ENCODE data around the gene ADGRV1.
"Not testable (repeated sequence)": the region's sequence is repeated elsewhere in the genome, so short reads cannot be mapped to it uniquely, and the experiment has no call there.

The ADGRV1 gene

DNA sequence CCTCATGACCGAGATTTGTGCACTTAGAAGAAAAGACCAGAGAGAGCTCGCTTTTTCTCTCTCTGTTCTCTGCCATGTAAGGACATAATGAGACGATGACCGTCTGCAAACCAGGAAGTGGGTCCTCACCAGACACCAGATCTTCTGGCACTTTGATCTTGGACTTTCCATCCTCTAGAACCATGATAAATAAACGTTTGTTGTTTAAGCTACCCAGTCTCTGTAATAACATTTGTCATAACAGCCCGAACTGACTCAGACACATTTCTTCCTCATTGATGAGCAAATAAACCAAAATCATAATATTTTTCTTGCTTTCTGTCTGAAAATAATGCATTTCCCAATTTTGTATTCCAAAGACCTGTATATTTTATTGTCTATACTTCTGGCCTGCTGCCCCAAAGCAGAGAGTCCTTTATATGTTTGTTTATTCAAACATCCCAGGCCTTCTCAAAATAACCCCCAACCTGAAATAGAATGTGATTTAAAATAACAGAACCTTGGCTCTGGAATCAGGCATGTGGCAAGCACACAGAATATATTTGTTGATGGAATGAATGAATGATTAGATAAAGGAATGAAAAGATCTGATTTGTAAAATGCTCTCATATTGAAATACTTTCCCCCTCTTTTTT is 396.5 kb downstream of the ADGRV1 start:
- no peak for DNase-seq

DNA sequence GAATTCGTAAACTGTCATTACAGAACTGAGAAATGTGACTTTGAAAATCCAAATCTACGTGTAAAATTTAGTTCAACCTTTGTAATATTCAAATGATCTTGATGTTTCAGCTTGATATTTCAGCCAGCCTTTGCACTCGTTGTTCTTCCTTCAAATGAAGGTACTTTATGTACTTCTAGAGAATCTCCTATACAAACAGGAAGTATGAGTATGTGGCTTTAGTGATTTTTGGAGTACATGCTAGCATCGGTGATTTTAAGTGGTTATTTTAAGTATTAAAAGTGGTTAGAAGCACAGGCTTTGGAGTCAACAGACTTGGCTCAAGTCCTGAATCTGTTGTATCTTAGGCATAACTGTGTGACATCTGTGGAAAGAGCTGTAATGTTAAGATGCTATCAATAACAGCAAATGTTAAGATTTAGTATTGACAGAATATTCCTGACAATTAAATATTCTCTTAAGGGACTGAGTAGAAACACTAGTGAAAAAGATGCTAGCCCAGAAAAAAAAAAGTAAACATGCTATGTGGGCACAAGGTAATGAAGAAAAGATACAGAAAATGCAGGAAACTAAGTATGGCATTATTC is 398.0 kb downstream of the ADGRV1 start:
- no peak for DNase-seq

DNA sequence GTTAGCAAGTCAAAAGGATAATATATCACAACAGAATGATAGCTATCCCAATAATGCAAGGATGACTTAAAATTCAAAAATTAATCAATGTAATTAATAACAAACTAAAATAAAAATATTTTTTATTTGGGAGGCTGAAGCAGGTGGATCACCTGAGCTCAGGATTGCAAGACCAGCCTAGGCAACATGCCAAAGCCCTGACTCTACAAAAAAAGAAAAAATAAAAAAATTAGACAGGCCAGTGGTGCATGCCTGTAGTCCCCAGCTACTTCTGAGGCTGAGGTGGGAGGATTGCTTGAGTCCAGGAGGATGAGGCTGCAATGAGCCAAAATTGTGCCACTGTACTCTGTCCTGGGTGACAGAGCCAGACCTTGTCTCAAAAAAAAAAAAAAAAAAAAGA is 399.3 kb downstream of the ADGRV1 start:
- no peak for DNase-seq

DNA sequence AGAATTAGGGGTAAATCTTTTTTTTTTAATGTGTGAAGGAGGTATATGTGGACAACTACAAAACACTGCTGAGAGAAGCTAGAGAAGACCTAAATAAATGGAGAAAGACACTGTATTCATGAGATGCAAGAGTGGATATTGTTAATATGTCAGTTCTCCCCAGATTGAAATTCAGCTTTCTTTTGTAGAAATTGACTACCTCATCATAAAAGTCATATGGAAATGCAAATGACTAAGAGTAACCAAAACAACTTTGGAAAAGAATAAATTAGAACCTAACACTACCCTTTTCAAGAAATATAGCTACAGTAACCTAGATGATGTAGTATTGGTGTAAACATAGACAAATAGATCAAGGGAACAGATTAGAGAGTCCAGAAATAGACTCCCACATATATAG is 400.7 kb downstream of the ADGRV1 start:
- DNase-seq = no peak

DNA sequence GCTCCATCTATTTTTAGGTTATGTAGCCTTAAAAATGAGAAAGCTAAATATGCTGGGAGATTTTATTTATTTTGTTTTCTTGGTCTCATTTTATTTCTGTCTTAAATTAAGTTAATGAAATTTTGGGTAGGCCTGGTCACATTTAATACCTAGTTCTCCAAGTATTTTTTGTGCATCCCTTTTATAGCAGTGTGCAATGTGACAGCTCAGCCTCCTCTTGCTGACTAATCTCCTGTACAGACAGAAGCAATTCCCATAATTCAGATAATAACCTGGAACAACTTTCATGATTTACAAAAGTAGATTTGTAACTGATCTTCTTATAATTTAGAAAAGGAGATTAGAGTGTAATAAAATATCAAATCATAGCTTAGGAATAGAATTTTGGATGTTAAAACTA is 403.9 kb downstream of the ADGRV1 start:
- no peak for DNase-seq

DNA sequence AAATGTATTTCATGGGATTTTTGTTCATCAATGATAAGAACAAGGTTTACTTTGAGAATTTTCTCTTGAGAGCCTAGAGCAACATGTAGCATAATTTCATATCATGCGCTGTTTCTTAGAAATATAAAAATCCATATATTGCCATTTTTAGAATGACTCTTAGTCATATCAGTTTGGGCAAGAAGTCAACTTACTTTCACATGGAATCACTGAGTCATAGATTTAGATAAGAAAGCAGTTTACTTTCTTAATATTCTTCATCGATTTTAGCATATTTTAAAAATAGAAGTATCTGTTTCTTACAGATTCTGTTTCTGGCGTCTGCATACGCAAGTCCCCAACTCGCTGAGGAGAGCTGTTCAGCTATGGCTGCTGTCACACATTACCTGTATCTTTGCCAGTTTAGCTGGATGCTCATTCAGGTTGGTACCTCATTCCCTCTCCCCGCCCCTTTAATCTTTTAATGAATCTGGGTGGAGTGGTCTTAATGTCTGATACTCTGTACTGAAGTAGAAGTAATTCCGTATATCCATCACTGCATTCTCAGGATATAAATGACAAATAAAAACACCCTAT is 406.6 kb downstream of the ADGRV1 start:
- no peak for DNase-seq

DNA sequence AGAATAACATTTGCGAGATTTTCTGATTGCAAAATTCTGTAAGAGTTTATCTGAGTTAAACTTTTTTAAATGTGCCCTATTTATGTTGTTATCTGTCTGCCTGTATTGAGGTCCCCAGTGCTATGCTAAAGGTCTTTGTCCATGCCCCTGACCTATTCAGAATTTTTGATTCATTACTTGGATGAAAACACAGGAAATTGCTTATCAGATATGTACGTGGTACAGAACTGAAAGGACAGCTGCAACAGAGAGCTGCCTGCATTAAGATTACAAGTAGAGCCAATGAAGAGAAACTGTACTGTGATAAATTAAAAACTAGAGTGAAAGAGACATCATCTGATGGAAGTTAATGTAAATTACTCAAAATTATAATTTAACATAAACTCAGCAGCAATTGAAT is 408.8 kb downstream of the ADGRV1 start:
- no peak for DNase-seq

DNA sequence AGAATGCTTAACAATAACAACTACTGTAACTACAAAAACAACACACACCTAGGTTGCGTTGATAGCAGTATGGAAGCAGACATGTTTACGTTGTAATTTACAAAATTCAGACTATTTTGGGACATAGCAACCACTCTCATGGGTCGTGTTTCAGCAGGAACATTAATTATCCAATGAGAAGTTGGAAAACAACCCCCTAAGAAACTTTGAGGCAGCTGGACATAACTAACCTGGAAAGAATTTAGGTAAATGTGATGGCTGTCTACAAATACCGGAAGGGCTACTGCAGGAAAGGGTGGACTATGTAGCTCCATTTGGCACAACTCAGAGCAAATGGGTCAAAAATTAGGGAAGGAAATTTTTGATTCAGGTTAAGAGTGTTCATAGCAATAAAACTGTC is 409.3 kb downstream of the ADGRV1 start:
- no peak for DNase-seq

DNA sequence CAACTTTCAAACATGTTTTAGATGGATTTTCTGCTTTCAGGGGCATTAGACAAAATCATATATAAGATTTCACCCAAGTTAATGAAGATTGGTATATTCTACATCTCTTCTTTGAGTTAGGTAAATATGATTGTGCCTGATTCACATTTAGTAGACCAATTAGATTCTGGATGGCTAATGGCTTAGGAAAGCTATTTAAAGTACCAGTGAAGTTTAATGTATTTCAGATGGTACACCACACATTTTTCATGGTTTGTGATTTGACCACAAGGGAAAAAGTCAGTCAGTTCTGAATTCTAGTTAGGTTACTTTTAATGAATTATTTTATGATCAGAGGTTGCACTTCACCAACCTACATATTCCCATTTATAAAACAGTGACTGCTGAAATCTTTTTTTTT is 409.7 kb downstream of the ADGRV1 start:
- peak; percentile 17 for DNase-seq

DNA sequence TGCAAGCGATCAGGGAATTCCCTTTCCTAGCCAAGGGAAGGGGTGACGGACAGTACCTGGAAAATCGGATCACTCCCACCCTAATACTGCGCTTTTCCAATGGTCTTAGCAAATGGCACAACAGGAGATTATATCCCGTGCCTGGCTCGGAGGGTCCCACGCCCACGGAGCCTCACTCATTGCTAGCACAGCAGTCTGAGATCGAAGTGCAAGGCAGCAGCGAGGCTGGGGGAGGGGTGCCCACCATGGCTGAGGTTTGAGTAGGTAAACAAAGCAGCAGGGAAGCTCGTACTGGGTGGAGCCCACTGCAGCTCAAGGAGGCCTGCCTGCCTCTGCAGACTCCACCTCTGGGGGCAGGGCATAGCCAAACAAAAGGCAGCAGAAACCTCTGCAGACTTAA is 411.3 kb downstream of the ADGRV1 start:
- DNase-seq = not testable (repeated sequence)

DNA sequence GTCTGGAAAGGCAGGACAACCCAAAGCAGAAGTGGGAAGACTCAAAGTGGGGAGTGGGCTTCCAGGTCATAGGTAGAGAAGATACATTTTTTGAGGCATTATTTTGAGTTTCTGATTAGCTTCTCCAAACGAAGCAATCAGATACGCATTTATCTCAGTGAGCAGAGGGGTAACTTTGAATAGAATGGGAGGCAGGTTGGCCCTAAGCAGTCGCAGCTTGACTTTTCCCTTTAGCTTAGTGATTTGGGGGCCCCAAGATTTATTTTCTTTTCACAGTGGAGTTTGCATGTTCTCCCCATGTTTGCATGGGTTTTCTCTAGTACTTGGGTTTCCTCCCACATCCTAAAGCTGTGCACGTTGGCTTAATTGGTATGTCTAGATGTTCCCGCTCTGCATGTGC is 422.6 kb downstream of the ADGRV1 start:
- no peak for DNase-seq

DNA sequence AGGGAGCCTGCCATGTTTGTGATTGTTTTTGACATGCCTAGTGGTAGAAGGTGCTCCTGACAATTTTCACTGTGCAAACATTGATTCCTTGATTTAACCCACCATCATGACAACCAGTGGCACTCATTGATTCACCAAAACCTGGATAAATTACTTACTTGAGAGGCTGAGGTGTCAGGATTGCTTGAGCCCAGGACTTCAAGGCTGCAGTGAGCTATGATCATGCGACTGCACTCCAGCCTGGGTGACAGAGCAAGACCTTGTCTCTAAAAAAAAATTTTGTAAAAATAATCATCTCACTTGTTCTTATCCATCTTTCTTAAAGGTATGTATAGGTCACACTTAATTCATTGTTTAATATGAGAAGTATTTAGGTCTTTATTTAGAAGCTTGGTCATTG is 423.2 kb downstream of the ADGRV1 start:
- no peak for DNase-seq

DNA sequence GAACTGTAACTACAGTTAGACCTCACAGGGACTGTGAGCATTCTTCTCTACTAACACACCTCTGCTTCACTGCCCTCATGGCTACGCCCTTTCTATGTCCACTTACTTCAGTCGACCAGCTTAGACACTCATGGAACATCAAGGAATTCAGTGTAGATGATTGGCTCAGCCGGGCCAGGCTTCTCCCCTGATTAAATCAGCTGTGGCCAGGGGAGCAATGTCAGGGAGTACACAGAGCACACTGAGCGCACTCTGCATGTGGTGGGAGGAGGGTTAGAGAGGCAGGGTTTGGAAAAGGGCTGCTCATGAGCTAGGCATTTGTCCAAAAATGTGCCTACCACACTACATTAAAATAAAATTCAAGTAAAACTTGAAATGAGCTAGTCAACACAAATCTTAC is 424.0 kb downstream of the ADGRV1 start:
- DNase-seq = peak; percentile 45

DNA sequence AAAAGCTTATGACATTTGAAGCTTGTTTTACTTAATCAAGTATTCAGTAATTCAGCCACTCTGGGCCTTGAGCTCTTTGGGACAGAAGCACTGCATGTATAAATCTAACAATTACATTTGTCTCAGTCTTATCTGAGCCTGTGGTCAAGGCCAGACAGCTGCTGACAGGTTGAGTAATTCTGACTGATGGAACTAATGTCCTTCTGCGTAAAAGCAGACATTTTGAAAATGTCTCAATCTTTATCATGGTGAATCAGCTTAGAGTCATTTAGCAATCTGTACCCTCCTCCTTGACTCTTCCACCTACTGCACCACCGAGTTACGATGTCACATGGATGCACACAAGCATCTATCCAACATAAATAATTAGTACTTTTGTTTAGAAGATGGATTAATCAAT is 424.6 kb downstream of the ADGRV1 start:
- peak; percentile 92 for DNase-seq

DNA sequence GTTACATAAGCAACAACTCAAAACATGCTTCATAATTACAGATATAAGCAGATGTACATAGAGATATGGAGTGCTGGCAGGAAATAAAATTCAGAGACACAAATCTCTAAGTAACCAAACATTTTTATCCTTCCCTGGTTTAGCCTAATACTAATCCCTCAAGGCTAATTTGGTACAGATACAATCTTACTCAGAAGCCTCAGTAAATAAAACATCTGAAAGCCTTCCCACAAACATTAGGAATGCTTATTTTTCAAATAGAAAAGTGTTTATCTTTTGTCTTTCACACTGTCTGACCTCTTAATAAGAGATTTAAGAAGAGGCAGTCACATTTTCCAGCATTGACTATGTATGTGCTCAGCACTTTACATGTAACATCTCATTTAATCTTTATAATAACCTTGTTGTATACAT is 425.1 kb downstream of the ADGRV1 start:
- peak; percentile 22 for DNase-seq

DNA sequence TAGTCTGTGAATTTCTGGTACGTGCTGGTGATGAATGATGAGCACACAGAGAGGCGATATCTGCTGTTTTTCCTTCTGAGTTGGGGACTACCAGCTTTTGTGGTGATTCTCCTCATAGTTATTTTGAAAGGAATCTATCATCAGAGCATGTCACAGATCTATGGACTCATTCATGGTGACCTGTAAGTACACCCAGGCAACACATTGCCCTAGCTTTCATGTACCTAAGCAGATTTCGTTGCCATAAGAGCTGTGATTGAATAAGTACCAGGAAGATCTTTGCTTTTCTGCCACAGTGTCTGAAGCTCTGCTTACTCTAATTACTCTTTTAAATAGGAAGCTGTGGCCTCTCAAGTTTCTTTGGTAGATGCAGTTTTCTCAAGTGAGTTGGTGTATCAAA is 426.7 kb downstream of the ADGRV1 start:
- no peak for DNase-seq

DNA sequence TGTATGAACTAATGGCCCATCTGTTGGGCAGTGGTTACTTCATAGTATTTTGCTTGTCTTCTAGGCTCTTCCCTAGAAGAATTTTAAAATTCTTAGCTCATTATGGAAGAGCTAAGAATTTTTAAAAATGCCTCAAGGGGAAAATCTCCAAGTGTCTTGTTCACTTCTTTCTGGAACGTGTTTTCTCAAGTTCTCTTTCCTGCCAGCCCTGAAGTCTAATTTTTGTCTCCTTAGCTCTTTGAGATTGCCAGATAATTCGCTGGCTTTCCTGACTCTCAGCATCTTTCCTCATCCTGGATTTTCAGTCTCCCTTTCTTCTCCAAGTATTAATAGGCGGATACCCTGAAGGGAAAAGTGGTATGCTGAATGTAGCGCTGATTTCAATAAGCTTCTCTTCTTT is 429.1 kb downstream of the ADGRV1 start:
- DNase-seq = no peak

DNA sequence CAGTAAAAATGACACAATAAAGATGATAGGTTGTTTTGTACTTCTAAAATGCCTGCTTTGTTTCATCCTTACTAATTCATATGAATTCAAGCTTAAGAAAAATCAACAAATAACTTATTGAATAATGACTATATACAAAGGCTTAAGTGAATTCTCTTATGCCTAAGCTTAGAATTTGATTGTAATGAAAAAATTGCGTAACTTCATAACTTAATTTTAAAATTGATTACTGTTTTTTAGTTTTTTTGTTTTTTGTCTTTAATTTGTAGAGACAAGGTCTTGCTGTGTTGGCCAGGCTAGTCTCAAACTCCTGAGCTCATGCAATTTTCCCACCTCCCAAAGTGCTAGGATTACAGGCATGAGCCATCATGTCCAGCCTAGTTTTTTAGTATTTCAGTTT is 432.6 kb downstream of the ADGRV1 start:
- no peak for DNase-seq

DNA sequence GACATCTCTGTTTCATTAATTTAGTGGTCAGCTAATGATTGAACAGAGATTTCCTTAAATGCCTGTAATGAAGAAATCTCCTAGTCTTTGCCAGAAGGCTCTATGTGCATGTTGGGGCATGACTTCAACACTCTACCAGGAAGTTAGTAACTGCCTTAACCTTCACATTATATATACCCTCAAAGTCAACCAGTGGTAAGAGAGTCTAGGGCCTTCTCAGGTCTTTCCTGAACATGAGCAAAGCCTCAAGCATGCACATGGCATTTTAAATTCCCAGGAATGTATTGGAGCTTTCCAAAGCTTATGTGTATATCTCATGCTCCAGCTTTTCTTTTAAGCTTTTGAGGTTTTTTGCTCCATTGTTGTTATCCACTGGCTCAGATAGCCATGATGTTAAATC is 436.2 kb downstream of the ADGRV1 start:
- DNase-seq = peak; percentile 12

DNA sequence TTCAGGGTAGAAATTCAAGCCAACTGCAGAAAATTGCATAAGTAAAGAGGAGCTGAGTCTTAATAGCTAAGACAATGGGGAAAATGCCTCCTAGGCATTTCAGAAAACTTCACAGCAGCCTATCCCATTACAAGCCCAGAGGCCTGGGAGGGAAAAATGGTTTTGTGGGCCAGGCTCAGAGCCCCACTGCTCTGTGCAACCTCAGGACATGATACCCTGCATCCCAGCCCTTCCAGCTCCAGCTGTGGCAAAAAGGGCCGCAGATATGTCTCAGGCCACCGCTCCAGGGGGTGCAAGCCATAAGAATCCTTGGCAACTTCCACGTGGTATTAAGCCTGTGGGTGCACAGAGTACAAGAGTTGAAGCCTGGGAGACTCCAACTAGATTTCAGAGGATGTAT is 437.5 kb downstream of the ADGRV1 start:
- no peak for DNase-seq

DNA sequence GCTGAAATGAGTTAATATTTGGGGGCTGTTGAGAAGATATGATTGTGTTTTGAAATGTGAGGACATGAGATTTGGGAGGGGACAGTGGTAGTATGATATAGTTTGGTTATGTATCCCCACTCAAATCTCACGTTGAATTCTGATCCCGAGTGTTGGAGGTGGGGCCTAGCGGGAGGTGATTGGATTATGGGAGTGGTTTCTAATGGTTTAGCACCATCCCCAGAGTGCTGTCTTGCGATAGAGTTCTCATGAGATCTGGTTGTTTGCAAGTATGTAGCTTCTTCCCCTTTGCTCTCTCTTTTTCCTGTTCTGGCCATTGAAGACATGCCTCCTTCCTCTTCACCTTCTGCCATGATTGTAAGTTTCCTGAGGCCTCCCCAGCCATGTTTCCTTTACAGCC is 438.5 kb downstream of the ADGRV1 start:
- DNase-seq = no peak

DNA sequence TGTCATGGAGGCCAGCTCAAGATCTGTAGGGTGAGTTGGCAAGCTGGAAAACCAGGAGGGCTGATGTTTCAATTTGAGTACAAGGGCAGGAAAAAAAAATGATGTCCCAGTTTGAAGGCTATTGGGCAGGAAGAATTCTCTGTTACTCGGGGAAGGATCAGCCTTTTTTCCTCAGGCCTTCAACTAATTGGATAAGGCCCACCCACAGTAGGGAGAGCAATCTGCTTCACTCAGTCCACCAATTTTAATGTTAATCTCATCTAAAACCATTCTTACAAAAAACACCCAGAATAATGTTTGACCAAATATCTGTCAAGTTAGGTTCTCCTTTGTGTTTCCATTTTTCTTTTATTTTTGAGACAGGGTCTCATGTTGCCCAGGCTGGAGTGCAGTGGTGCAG is 442.1 kb downstream of the ADGRV1 start:
- no peak for DNase-seq

DNA sequence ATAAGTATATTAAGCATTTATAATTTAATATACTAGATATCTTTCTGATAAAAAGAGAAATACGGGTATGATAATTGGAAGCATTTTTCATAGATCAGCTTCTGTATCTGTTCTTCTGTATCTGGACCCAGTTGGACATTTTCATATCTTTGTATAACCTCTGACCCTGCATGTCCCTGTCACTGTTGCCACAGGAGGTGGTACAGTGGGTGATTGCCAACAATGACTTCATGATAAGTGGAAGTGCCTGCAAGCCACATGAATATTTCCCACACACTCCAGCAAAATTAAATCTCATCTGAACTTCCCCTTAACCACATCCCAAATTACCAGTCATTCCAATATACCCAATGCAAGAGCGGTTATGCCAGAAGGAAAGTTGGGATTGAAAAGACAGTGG is 448.1 kb downstream of the ADGRV1 start:
- DNase-seq = no peak

DNA sequence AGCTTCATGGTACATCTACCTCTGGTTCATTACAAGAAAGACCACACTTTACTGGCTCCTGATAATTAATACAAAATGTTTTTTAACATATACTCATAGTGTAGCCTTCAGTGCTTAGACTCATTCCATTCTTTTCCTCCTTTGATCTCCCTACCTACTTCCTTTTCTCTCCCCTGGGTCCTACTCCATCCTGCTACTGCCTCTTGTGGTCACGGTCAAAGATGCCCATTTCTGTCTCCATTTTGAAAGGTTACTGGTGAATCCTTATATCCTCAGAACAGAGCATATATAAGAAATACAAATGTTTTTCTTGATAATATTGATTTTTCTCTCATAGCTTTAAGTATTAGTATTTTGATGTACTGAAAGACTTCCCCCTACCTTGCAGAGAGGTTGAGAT is 448.7 kb downstream of the ADGRV1 start:
- no peak for DNase-seq

DNA sequence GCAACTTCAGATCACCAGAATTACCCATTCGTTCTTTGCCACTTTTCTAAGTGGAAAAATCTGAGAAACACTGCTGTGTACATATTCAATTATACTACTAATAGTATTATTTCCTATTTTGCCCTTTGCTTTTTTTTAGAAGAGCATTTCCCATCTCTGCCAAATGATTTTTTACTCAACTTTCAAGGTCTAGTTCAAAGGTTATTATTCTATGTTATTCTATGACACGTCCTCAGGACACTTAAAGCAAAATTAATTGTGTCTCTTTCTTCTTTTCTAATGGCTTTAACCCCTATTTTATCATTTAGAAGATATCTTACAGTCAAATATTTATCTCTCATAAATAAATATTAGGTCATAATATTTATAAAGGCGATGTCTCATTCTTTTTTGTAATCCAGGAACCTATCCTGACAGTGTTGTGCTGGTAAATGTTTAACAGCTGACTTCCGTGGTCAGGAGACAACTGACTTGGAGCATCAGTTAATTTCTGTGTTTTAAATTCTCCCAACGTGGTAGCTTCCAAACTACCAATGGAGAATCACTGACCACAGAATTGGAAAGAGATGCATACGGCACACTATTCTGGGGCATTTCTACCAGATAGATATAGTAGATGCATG is 449.3 kb downstream of the ADGRV1 start:
- DNase-seq = no peak
